Left renal pelvis (tissue), 4 donors: ENCODE data around the gene PGA4. TPM values are rescaled to one million over a fixed set of nuclear protein-coding genes. Genes with fewer than 3 reads are reported as not detected.
"Not testable (repeated sequence)": the region's sequence is repeated elsewhere in the genome, so short reads cannot be mapped to it uniquely, and the experiment has no call there.

Source experiments
- DNase-seq, 4 donors: peaks; one replicate each; pipeline ENCODE4 v3.0.0-alpha.2; 2013; ENCODE audit warnings: low read depth in 4 of 4, low spot score in 3 of 4
- polyA plus RNA-seq, 4 donors: library from polyadenylated mRNA; unstranded; fragments of 120-200 nt; gene quantifications; one replicate each; pipeline ENCODE4 v1.2.1, GENCODE V29; 2013; ENCODE audit not compliant: insufficient read length in 4 of 4

PGA4 gene
- polyA plus RNA-seq, 4 donors, result 0.86 to 1.9 (median 0.90) TPM; not detected in 1

DNA sequence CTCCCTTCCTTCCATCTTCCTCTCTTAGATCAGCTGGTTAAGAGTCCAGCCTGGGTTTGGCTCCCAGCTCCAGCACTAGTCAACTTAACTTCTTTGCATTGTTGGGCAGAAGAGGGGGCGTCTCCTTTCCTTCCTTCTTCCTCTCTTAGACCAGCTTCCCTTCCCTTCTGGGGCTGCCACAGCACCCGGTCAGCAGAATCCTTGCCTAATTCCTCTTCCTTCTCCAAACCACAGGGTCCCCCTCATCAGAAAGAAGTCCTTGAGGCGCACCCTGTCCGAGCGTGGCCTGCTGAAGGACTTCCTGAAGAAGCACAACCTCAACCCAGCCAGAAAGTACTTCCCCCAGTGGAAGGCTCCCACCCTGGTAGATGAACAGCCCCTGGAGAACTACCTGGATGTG is 18.3 kb upstream of the PGA4 start:
- DNase-seq, result not testable (repeated sequence)

DNA sequence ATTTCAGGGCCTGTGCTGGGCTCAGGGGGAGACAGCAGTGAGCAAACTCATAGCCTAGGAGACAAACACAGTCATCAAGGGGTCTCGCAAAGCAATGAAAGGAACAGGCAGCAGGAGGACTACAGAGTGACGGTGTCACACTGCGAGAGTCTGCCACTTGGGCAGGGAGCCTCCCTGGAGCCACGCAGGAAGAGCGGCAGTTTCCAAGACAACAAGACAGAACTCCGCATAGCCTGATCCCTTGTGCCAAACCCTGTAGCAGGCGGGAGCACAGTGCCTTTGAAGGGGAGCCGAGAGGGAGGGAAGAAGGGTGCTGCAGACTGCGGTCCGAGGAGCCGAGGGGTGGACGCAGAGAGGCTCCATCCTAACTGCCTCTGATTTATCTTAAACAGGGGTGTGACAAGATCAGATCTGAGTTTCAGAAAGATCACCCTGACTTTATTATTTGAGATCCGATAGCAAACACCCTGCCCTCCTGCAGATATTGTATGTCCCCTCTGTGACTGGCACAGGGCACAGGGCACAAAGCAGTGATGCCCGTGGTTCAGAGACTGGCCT is 17.6 kb upstream of the PGA4 start:
- not testable (repeated sequence) for DNase-seq

DNA sequence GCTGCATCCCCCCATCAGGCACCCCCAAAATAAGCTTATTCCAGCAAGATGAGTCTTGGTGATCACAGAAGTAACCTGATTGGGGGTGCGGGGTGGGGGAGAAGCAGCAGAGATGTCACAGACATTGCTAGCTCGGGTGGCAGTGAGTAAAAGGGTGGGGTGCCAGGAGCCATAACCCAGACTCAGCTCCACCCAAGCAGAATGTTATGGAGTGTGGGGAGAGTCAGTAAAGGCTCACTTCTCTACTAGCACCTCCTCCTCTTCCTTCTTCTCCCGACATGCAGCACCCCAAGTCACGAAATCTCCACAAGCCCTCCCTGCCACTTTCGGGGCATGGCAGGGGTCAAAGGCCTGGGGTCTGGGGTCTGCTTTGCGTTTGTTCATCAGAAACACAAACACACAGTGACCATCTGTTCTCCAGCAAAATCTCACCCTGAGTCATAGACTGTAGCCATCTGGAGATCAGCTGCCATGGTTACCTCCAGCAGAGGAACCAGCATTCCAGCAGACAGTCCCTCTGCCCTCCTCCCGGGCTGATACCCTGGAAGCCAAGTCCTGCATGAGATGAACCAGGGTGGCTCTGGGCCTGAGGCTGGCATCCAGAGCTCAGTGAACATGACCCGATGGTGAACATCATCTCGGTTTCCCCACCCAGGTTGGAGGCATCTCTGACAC is 14.4 kb upstream of the PGA4 start:
- not testable (repeated sequence) for DNase-seq

DNA sequence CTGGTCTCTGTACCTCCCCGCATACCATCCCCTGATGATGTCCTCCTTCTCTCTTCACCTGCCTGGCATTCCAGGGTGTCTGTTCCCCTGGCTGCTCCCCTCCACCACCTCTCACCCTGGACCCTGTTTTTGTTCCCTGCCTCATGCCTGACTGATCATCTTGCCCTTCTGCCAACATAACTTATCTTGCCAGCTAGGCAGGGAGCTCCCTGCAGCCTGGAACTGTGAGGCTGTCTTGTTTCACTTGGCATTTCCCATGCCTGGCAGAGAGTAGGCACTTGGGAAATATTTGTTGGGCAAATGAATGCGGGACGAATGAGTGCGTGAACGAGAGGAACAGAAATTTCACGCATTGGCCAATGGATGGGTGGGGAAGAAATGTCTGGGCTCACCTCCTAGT is 11.5 kb upstream of the PGA4 start:
- DNase-seq, result not testable (repeated sequence)

DNA sequence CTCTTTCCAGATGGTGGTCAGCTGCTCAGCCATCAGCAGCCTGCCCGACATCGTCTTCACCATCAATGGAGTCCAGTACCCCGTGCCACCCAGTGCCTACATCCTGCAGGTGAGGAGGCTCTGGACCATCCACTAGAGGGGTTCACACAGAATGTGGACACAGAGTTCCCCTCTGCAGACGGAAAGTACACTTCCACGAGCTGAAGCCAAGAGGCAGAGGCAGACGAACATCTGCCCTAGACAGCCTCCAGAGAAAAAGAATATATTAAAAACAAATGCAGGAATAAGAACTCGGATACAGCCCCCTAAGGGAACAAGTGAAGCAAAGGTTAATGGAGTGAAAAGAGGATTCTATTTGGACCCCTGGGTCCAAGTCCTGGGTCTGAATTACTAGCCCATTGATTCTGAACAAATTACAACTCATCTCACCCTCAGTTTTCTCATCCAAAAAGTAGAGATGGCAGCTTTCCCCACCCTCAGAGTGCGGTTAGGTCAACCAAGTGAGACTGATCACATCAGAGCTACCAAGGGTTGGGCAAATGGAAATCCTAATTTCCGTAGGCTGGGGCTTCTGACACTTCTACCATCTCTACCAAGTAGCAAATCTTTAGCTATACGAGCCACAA is 10.7 kb upstream of the PGA4 start:
- not testable (repeated sequence) for DNase-seq

DNA sequence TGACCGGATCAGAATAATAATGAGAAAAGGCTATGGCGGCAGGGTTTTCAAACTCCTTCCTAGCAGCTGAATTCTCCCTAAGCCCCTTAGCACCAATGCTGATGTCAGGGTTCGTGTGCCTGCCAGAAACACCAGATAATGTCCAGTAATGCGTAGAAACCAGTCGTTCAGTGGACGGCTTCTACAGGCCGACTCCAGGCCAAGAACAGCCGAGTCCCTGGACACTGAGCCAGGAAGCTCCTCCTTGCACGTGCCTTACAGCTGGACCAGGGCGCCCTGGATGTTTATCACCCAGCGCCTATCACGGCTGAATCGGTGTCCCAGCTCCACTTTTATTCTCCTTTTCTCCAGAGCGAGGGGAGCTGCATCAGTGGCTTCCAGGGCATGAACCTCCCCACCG is 9.9 kb upstream of the PGA4 start:
- not testable (repeated sequence) for DNase-seq

DNA sequence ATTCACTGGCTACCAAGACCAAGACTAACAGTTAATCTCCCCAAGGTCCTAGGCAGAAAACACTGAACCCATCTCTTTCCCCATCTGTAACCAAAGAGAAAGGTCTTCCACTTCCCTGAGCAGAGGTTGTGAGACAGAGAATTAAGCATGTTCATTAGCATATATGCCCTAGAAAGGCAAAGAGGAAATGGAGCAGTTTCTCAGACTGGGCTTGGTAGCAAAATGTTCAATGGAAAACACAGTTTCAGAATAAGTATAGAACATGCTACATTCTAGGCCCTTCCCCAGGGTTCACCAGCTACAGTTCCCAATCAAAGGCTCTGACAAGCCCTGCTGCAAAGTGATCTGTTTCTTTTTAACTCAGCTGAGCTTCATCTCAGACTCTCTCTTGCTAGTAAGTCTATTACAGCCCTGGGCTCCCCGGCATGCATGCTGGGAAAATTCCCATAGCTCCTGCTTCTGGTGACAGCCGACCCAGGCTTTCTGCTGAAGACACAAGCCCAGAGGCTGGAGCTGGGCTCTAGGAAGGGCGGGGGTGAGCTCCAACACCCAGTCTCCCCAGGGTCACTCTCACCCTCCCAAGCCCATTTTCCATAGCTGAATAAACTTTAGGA is 8.3 kb upstream of the PGA4 start:
- not testable (repeated sequence) for DNase-seq

DNA sequence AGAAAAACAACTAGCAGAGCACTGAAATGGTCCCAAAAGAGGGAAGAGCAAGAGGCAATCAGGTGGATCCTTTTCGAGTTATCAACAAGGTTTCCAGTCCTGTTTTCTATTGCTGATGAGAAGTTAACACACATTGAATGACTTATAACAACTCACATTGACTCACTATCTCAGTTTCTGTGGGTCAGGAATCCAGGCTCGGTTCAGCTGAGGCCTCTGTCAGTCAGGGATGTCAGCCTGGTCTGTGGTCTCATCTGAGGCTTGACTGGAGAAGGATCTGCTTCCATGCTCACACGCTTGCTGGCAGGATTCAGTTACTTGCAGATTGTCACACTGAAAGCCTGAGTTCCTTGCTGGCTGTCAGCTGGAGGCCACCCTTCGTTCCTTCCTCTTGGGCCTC is 3.8 kb upstream of the PGA4 start:
- DNase-seq, result not testable (repeated sequence)

DNA sequence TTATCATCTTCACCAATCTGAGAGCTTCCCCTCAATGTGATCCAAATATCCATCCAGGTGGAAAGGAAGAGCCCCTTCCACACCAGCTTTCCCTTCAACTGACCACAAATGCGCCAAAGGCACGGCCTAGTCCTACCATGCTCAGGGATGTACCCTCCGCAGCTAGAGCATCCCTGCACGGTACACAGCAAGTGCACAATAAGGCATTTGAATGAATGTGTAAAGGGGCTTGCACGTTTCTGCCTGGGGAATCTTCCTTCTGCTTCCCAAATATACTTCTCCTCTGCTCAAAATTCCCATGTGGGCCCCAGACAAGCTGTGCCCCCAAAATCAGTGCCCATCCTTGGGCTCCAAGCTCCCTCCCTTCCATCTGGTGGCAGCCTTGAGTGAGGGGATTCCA is 3.1 kb upstream of the PGA4 start:
- DNase-seq, result not testable (repeated sequence)

DNA sequence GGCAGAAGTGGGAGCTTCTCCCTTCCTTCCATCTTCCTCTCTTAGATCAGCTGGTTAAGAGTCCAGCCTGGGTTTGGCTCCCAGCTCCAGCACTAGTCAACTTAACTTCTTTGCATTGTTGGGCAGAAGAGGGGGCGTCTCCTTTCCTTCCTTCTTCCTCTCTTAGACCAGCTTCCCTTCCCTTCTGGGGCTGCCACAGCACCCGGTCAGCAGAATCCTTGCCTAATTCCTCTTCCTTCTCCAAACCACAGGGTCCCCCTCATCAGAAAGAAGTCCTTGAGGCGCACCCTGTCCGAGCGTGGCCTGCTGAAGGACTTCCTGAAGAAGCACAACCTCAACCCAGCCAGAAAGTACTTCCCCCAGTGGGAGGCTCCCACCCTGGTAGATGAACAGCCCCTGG is 545 bp downstream of the PGA4 start:
- DNase-seq, result not testable (repeated sequence)

DNA sequence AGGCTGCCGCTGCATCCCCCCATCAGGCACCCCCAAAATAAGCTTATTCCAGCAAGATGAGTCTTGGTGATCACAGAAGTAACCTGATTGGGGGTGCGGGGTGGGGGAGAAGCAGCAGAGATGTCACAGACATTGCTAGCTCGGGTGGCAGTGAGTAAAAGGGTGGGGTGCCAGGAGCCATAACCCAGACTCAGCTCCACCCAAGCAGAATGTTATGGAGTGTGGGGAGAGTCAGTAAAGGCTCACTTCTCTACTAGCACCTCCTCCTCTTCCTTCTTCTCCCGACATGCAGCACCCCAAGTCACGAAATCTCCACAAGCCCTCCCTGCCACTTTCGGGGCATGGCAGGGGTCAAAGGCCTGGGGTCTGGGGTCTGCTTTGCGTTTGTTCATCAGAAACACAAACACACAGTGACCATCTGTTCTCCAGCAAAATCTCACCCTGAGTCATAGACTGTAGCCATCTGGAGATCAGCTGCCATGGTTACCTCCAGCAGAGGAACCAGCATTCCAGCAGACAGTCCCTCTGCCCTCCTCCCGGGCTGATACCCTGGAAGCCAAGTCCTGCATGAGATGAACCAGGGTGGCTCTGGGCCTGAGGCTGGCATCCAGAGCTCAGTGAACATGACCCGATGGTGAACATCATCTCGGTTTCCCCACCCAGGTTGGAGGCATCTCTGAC is 4.5 kb downstream of the PGA4 start:
- DNase-seq, result not testable (repeated sequence)

DNA sequence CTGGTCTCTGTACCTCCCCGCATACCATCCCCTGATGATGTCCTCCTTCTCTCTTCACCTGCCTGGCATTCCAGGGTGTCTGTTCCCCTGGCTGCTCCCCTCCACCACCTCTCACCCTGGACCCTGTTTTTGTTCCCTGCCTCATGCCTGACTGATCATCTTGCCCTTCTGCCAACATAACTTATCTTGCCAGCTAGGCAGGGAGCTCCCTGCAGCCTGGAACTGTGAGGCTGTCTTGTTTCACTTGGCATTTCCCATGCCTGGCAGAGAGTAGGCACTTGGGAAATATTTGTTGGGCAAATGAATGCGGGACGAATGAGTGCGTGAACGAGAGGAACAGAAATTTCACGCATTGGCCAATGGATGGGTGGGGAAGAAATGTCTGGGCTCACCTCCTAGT is 7.3 kb downstream of the PGA4 start:
- not testable (repeated sequence) for DNase-seq

DNA sequence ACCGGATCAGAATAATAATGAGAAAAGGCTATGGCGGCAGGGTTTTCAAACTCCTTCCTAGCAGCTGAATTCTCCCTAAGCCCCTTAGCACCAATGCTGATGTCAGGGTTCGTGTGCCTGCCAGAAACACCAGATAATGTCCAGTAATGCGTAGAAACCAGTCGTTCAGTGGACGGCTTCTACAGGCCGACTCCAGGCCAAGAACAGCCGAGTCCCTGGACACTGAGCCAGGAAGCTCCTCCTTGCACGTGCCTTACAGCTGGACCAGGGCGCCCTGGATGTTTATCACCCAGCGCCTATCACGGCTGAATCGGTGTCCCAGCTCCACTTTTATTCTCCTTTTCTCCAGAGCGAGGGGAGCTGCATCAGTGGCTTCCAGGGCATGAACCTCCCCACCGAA is 8.9 kb downstream of the PGA4 start:
- not testable (repeated sequence) for DNase-seq

DNA sequence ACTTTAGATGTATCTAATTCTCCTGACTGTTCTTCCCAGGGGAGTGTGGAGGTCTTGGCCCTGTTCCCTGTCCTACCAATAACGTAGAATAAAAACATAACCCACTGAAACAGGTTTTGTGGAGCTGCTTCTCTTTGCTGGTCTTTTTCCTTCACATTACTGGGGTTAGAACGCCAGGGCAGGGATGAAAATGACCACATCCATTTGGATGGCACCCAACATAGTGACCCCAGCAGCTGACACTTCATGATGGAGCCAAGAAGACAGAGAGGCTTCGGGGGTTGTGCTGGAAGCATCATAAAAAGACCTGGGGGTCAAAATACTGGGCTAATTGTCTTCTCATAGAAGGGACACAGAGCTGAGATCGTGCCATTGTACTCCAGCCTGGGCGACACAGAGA is 9.4 kb downstream of the PGA4 start:
- DNase-seq, result not testable (repeated sequence)

DNA sequence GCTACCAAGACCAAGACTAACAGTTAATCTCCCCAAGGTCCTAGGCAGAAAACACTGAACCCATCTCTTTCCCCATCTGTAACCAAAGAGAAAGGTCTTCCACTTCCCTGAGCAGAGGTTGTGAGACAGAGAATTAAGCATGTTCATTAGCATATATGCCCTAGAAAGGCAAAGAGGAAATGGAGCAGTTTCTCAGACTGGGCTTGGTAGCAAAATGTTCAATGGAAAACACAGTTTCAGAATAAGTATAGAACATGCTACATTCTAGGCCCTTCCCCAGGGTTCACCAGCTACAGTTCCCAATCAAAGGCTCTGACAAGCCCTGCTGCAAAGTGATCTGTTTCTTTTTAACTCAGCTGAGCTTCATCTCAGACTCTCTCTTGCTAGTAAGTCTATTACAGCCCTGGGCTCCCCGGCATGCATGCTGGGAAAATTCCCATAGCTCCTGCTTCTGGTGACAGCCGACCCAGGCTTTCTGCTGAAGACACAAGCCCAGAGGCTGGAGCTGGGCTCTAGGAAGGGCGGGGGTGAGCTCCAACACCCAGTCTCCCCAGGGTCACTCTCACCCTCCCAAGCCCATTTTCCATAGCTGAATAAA is 10.5 kb downstream of the PGA4 start:
- DNase-seq, result not testable (repeated sequence)

DNA sequence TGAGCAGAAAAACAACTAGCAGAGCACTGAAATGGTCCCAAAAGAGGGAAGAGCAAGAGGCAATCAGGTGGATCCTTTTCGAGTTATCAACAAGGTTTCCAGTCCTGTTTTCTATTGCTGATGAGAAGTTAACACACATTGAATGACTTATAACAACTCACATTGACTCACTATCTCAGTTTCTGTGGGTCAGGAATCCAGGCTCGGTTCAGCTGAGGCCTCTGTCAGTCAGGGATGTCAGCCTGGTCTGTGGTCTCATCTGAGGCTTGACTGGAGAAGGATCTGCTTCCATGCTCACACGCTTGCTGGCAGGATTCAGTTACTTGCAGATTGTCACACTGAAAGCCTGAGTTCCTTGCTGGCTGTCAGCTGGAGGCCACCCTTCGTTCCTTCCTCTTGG is 15.0 kb downstream of the PGA4 start:
- DNase-seq, result not testable (repeated sequence)

DNA sequence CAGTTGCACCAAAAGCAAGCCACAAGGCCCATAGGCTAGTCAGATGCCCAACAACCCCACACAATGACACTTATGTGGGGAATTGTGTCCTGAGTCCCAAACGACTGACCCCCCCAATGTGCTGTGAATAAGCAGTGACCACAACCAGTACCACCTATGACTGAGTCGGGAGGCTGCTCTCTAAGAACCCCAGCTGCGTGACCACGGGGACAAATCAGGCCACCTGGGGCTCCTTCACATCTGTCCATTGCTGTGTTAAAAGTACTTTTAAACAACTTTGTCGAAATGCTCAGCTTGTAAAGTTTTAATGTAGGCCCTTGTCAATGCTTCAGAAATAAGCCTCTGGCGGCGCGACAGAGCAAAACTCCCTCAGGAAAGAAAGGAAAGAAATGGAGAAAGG is 18.1 kb downstream of the PGA4 start:
- not testable (repeated sequence) for DNase-seq

DNA sequence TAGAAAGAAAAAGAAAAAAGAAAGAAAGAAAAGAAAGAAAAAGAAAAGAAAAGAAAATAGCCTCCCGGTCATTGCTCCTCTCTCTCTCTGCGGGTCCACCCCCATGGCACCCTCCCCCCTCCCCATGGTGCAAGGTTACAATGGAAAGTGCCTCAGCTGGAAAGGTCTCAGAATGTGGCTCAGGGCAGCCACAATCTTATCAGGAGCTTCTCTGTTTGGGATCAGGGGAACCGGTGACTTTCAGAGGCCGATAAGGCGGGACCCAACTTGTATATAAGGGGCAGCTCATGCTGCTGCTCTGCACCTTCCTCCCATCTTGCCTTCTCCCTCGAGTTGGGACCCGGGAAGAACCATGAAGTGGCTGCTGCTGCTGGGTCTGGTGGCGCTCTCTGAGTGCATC is 18.7 kb downstream of the PGA4 start, which contains the start of gene PGA5:
PGA5 (plus strand) TSS at position 301 of the 400 bp plus-strand sequence; CDS start at position 353, 52 bp downstream.
- not testable (repeated sequence) for DNase-seq

DNA sequence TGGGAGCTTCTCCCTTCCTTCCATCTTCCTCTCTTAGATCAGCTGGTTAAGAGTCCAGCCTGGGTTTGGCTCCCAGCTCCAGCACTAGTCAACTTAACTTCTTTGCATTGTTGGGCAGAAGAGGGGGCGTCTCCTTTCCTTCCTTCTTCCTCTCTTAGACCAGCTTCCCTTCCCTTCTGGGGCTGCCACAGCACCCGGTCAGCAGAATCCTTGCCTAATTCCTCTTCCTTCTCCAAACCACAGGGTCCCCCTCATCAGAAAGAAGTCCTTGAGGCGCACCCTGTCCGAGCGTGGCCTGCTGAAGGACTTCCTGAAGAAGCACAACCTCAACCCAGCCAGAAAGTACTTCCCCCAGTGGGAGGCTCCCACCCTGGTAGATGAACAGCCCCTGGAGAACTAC is 19.4 kb downstream of the PGA4 start:
- DNase-seq, result not testable (repeated sequence)

DNA sequence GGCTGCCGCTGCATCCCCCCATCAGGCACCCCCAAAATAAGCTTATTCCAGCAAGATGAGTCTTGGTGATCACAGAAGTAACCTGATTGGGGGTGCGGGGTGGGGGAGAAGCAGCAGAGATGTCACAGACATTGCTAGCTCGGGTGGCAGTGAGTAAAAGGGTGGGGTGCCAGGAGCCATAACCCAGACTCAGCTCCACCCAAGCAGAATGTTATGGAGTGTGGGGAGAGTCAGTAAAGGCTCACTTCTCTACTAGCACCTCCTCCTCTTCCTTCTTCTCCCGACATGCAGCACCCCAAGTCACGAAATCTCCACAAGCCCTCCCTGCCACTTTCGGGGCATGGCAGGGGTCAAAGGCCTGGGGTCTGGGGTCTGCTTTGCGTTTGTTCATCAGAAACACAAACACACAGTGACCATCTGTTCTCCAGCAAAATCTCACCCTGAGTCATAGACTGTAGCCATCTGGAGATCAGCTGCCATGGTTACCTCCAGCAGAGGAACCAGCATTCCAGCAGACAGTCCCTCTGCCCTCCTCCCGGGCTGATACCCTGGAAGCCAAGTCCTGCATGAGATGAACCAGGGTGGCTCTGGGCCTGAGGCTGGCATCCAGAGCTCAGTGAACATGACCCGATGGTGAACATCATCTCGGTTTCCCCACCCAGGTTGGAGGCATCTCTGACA is 23.3 kb downstream of the PGA4 start:
- DNase-seq, result not testable (repeated sequence)
